DMS53 (cell line): ENCODE data around the gene SAMD13.

Experiments used
- DNase-seq: peaks from one replicate; lab custom pipeline; 2025; lab: John Stamatoyannopoulos, UW

Gene SAMD13

DNA sequence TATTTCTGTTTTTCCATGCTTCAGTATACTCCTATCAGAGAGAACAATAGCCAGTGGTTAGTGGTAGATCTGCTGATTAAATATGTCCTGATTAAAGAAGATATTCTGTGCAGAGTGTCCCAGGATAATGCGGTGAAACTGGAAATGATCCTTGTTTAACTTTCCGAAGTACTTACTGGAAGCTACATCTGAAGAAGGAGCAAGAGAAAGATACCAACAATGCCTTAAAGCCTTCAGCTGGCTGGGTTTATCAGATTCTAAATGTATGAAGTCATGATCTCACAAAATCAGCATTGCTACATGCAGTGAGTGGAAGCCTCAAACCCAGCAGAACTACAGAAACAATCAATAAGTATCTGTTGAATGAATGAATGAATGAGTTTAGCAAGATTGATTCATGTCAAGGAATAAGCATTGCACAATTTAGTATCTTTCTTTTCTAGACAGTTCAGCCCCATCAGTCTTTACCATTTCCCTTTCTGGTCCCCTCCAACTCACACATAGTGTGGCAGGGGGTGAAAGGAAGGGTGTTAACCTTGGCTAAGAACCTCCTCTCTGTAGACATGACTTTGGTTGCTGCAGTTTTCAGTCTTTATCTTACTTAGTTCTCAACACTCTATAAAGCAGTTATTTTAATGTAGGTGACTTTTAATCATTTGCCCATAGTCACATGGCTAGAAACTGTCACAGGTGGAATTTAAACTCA lies 72.1 kb downstream of the SAMD13 start:
- no peak for DNase-seq

DNA sequence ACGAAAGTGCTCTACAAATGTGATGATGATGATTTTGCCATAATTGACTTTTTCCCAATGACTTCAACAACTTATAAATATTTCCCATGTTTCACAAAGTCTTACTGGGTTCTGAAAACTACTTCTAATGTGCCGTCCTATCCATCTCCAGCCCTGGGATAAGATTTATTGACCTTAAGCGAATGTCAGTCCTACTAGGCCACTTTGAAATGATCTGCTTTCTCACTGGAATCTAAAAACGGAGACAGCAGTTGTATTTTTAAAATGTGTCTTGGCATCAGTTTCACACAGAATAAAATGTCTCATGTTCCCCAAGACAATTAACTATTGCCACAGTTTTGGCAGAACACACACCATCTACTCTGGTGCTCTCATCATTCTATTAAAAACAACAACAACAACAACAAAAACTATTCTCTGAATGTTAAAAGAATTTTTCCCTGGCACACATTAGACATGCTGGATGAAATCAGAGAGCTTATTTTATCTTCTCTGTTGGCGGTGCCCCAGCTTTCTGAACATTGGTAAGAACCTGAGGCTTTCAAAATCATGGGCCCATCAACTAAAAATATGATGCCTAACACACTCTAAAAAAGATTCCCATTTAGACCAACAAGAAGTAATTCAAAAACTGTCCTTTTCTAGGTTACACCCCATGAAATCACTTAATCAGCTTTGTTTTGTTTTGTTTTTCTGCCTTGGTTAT lies 73.6 kb downstream of the SAMD13 start:
- no peak for DNase-seq

DNA sequence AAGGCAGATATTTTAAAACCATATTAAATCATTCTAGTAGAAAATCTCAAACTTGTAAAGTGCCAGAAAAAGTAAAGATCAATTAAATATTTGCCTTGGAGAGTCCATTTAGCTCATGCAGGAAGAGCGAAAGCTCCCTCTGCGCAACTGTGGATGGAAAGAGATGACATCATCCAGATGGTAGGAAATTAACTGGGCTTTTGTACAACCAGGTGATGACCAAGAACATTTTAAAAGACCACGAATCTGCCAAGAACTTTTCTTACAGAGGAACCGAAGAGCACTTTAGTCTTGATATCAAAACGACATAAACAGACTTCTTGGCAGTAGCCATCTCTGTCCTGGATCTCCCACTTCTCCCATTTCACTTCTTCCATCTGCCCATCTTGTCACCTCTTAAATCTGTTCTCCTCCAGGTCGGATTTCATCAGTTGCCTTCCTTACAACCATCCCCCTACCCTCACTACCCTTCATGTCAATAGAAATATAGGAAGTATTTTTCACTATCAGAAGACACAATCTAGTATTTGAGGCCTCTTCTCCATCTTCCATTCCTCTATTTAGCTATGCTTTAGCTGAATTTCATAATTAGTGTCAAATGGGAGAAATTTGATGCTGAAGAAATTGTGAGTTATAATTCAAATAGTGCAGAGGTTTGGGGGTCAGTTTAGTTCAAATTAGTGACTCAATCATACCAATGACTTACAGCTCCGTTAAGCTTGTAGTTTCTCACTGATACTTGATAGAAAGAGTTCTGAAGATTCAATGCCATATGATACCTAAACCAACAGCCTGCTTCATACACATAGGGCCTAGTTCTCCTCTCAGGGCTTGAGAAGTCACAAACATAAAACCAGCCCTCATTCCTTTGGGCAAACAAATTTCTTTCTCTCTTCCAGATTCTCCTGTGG lies 74.7 kb downstream of the SAMD13 start:
- DNase-seq = no peak

DNA sequence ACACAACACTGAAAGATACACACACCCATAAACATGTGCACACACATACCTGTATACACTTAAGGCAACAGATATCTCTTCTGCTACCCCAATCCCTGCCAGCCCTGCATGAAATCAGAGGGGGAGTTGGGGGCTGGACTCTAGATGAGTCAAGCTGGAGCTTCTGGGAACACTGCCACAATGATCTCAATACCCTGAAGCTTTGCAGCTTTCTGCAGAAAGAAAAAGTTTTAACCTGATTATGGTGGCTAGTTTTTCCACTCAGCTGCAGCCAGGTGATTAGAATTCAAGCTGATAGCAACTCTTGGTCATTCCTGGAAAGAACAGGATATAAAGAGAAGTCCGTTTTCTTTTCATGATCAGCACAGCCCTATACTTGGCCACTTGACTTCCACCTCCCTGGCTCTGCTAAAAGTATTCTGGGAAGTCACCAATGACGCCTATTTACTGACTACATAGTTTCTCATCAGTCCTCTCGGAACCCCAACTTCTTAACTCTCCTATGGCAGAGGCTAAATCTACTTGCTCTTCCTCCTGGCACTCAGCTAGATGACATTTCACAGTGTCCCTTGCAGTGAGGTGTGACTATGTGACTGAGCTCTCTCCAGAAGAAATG lies 76.1 kb downstream of the SAMD13 start:
- DNase-seq = no peak

DNA sequence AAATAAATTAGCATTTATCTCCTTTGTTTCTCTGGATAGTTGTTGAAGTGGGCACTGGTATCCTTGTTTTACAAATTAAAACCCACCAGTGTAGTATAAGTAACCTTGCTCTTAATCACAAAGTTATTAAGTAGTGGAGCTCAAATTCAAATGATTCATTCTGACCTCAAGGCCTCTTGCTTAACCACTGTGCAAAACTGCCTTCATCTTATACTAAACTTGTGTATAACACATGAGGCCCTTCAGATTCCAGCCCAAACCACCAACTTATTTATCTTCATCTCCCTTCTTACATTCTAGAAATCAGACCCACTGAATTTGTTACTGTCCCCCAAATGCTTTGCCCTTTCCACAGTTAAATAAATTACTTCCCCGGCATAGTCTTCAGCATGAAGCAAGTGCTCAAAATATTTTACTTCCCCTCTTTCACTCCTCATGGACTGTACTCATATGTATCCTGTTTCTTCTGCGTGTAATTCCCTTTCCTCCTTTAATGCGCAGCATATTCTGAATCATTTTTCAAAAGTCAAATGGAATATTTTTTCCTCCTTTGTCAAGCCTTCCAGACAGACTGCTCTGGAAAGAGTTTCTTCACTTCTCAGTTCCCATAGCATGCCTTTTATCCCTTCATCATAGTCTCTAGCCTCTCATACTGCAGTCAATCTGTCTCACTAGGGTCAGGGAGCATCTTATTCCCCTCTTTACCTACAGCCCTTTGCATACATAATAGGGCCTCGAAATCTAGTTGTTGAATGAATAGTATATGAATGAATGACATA lies 77.8 kb downstream of the SAMD13 start:
- no peak for DNase-seq

DNA sequence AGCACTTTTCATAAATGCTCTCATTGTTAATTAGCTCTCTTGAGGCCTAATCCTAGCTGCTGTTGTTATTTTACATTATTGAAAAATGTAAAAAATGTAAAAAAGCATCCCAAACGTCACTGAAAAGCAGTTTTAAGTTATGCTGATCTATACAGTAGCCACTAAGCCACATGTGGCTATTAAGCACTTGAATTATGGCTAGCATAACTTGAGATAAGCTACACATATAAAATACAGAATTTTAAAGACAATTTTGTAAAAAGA lies 78.3 kb downstream of the SAMD13 start:
- DNase-seq = no peak

DNA sequence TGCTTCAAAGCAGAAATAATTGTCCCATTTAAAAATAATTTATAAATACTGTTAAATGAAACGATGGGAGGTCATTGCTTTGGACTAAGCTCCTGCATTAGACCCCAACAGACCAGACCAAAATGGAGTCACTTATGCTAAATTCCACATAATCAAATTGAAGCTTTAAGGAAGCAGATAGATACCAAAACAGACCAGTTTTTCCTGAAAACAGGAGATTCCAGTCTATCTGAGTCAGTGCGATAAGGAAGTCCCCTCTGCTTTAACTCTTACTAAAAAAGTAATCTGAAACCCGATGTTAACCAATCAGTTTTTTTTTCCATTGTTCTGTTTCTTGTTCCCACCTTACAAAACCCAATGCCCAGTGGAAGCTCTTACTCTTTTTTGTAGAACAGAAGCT lies 80.6 kb downstream of the SAMD13 start:
- DNase-seq = peak; percentile 29

DNA sequence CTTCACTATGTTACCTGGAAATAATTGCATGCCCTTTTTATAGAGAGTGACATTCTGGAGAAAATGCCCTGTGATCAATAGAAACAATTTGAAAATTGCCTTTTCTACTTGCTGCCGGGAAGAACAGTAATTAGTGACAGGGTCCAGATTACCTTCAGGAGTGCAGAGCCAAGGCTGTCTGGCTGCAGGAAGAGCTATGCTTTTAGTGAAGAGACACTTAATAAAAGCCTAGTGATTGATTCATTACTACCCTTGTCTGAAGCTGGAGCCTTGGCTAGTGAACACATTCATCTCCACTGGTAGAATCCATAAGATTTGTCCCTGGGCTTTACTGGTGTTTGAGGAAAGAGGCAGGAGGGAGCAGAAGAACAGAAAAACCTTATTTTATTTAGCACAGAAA lies 83.8 kb downstream of the SAMD13 start:
- DNase-seq = no peak

DNA sequence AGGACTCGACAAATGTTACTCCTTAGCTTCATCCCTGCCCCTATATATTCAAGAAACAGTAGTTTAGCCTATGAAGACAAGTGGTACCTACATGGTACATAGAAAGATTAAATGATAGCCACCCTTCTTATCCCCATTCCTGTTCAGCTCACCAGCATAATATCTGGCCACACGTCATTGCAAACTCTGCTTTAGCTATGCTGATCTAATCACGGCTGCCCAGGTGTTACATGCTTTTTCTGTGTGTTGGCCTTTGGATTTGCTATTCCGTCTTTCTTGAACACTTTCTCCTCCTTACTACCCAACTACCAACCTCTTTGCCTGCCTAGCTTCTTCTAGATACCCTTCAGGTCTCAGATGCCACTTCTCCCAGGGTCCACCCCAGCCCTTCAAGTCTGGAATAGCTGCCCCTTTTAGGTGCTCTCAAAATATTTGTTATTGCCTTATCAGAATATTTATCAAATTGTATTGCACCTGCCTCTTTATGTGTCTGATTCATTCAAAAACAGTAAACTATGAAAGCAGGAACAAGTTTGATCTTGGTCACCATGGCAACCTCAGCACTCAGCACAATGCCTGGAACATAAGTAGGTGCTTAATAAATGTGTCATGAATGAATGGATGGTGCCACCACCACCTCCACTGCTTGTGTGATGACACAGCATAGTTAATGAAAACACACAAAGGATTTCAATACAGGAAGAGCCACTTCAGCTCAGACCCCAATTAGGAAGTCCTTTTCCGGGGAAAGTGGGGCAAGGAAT lies 85.4 kb downstream of the SAMD13 start:
- peak; percentile 78 for DNase-seq

DNA sequence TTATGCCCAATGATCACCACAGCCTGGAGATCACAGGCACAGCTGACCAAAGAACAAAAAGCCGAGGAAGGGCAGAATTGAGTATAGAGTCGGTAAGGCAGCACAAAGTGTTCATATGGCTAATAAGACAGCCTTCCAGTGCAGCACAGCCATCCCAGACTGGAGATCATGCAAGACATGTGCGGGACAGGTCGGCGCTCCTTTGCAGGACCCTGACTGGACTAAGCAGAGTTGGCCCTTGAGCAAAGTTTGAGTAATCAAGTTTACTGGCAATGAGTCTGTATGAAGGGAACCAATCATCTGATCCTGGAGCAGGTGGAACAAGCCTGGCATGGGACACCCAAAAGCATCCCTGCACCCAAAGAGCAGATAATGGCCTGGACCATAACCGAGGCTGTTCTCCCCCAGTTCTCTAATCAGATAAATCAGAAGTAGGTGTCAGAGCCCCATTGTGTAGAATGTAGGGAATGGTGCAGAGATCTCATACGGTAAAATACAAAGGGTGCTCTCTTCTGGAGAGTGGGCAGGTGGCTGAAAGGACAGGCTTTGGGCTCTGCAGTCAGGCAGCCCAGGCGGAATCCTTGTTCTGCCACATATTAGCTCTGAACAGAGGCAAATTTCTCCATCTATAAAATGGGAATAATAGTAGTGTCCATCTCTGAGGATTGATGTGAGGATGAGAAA lies 86.1 kb downstream of the SAMD13 start:
- DNase-seq = peak; percentile 43

DNA sequence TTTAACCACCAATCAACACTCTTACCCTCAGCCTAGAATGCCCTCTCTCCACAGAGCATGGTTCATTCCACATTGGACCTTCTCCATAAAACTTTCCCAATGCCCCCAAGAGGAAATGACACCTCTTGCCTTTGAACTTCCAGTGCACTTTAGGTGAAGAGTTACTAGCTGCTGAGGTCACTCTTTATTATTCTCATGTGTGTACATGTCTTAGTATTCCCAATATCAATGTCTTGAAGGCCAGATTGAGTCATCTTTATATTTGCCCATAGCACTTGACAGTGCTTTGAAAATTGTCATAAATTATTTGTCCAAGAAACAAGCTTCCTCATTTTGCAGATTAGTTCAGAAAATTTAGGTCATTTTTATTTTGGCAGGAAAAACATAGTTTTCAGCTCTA lies 88.7 kb downstream of the SAMD13 start:
- peak; percentile 52 for DNase-seq

DNA sequence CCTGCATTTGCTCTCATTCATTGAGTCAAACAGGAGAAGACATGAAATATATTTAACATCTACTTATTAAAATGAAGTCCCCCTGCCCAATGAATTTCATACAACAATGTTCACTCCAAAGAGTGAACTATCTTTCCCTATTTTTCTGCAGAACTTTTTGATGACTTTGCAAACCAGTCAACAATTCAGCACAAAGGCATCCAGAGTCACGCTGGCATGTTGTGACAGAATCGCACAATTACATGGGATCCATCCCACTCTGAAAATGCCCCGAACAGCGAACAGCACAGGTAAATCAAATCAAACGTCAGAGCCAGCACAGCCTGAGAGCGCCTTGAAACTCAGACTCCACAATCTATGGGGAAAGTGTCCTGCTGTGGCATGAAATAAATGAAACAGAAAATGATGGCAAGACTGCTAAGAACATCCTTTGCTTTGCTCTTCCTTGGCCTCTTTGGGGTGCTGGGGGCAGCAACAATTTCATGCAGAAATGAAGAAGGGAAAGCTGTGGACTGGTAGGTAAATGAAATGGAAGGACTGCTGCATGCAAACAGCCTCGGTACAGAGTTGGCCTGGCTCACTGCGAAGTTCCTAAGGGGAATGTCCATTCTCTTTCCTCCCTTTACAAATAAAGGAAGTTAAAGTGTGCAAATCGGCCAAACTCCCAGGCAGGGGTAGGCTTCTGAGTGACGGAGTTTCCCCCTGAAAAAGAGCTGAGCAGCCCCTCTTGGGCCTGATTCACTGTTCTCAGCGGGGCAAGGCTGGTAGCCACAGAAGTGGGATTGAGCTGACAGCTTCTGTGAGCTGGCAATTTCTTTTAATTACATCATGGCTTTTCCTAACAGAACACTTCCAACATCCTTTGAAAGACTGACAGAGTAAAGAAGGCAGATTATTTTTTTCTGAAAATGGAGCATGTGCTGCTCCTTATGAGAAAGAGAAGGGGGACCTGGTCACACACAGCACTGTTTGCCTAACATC lies 97.0 kb downstream of the SAMD13 start, which contains the start of gene DNASE2B:
TSS of gene DNASE2B (plus strand) at position 310 of the 981 bp plus-strand sequence. CDS start at position 391, 81 bp downstream.
- DNase-seq = no peak
